ENCODE data around the gene PRSS58.
A peak's percentile ranks its signal among the peaks of the same experiment; 100 is the strongest.

Gene PRSS58

GRCh38 chr7:142257958-142258357 is at the start of gene PRSS58:
Gene PRSS58, minus strand, starts transcription at chr7:142258058. Its CDS starts 351 bp downstream, at chr7:142257707.
- DNase-seq, result no peak

- no peak for DNase-seq
Observed at GRCh38 chr7:142307246-142307900, 49.5 kb upstream of the PRSS58 start.

- DNase-seq, result no peak
Observed at GRCh38 chr7:142303650-142304049, 45.8 kb upstream of the PRSS58 start.

- DNase-seq, result no peak
Observed at GRCh38 chr7:142301923-142302550, 44.2 kb upstream of the PRSS58 start.

- DNase-seq, result no peak
Observed at GRCh38 chr7:142301299-142301698, 43.4 kb upstream of the PRSS58 start.

- peak; percentile 30 for DNase-seq
Observed at GRCh38 chr7:142300689-142301088, 42.8 kb upstream of the PRSS58 start.

- DNase-seq, result no peak
Observed at GRCh38 chr7:142299237-142299781, 41.5 kb upstream of the PRSS58 start.

- DNase-seq, result no peak
Observed at GRCh38 chr7:142298627-142299026, 40.8 kb upstream of the PRSS58 start.

- no peak for DNase-seq
Observed at GRCh38 chr7:142298009-142298408, 40.2 kb upstream of the PRSS58 start.

- DNase-seq, result no peak
Observed at GRCh38 chr7:142280263-142280662, 22.4 kb upstream of the PRSS58 start.

GRCh38 chr7:142279601-142280000 is 21.7 kb upstream of the PRSS58 start:
- no peak for DNase-seq

GRCh38 chr7:142275028-142275427 is 17.2 kb upstream of the PRSS58 start:
- DNase-seq, result no peak

- no peak for DNase-seq
Observed at GRCh38 chr7:142272841-142273240, 15.0 kb upstream of the PRSS58 start.

- DNase-seq, result no peak
Observed at GRCh38 chr7:142263598-142264380, 5.9 kb upstream of the PRSS58 start.

GRCh38 chr7:142250705-142251104 is 7.2 kb downstream of the PRSS58 start:
- DNase-seq, result no peak

GRCh38 chr7:142249918-142250317 is 7.9 kb downstream of the PRSS58 start:
- no peak for DNase-seq

GRCh38 chr7:142248166-142249160 is 9.4 kb downstream of the PRSS58 start:
- no peak for DNase-seq

GRCh38 chr7:142243823-142244222 is 14.0 kb downstream of the PRSS58 start:
- no peak for DNase-seq

- no peak for DNase-seq
Observed at GRCh38 chr7:142240546-142240945, 17.3 kb downstream of the PRSS58 start.

GRCh38 chr7:142231716-142232115 is 26.1 kb downstream of the PRSS58 start:
- no peak for DNase-seq

GRCh38 chr7:142228537-142229104 is 29.2 kb downstream of the PRSS58 start:
- DNase-seq, result no peak

Measured in stimulated activated CD4-positive, alpha-beta T cell treated with anti-CD3 and anti-CD28 coated beads, Interleukin-4, amount 100 ng/mL, for 1 hour (primary cell).